ENCODE data around the gene RIPOR2.

DNA sequence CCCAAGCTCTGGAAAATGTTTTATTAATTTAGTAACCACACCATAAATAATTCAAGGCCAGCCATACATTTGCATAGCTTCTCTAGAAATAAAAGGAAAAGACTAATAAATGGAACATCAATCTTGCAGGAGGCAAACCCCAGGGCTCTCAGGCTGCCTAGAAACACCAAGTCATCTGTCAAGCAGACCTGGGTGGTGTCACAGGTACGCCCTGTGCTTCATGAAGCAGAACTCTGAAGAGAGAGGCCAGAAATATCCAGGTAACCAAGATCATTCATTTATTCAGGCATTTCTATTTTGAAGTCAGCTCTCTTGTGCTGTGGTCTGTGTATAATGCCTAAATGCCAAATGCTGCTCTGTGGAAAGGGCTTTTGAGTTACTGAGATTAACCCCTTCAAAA lies 91.7 kb downstream of the RIPOR2 start:
- TF ChIP-seq, protein P1, sequence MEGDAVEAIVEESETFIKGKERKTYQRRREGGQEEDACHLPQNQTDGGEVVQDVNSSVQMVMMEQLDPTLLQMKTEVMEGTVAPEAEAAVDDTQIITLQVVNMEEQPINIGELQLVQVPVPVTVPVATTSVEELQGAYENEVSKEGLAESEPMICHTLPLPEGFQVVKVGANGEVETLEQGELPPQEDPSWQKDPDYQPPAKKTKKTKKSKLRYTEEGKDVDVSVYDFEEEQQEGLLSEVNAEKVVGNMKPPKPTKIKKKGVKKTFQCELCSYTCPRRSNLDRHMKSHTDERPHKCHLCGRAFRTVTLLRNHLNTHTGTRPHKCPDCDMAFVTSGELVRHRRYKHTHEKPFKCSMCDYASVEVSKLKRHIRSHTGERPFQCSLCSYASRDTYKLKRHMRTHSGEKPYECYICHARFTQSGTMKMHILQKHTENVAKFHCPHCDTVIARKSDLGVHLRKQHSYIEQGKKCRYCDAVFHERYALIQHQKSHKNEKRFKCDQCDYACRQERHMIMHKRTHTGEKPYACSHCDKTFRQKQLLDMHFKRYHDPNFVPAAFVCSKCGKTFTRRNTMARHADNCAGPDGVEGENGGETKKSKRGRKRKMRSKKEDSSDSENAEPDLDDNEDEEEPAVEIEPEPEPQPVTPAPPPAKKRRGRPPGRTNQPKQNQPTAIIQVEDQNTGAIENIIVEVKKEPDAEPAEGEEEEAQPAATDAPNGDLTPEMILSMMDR (IDR thresholded peaks at IDR 0.05): no peak
- TF ChIP-seq POLR2A (IDR thresholded peaks at IDR 0.05) (no peak), EP300 (IDR thresholded peaks at IDR 0.05) (no peak)
